HEK293 (cell line): ENCODE measurements around the gene PLD4.

Source experiments
- CTCF ChIA-PET: fragments of 350-600 bp; formaldehyde crosslinking; extraction: SDS; loops from one replicate; lab custom pipeline; 2021; ENCODE audit warnings: antibody characterized with exemption; lab: Yijun Ruan, JAX
- POLR2A ChIA-PET: fragments of 300-600 bp; formaldehyde crosslinking; extraction: SDS; loops from one replicate; lab custom pipeline; 2020; ENCODE audit warnings: antibody characterized with exemption, inconsistent platforms; lab: Yijun Ruan, JAX
- H3K27ac ChIP-seq: fragments of 200-500 bp; sonication (Bioruptor generic); 2 replicates; pipeline ENCODE4 v1.5.1; 2014; ENCODE audit warnings: low read depth, low read length, control low read depth, inconsistent platforms; ENCODE audit errors: extremely low read depth
- H3K36me3 ChIP-seq, 2 experiments: fragments of 200-500 bp in 1 of 2; sonication (Bioruptor generic) in 1 of 2; 1 replicate in 1 of 2; 2 replicates in 1 of 2; pipeline ENCODE4 v1.5.1; 2014 to 2017; ENCODE audit warnings: inconsistent platforms in 2 of 2, low read length in 2 of 2; ENCODE audit not compliant: control insufficient read depth in 2 of 2, insufficient read depth in 1 of 2
- H3K4me1 ChIP-seq: fragments of 200-500 bp; sonication (Bioruptor generic); 2 replicates; pipeline ENCODE4 v1.5.1; 2014; ENCODE audit warnings: mild to moderate bottlenecking, low read length, inconsistent platforms; ENCODE audit not compliant: control insufficient read depth, insufficient read depth
- H3K4me3 ChIP-seq: 2 replicates; pipeline ENCODE4 v1.5.1; 2011; ENCODE audit warnings: low read depth, mild to moderate bottlenecking, control low read depth, low read length, moderate library complexity
- H3K9me3 ChIP-seq: fragments of 200-500 bp; sonication (Bioruptor generic); 2 replicates; pipeline ENCODE4 v1.5.1; 2014; ENCODE audit warnings: low read depth, low read length, inconsistent platforms; ENCODE audit not compliant: control insufficient read depth, insufficient read depth
- ATF2 ChIP-seq: fragments of 450-650 bp; formaldehyde crosslinking; IDR thresholded peaks from 2 replicates; pipeline ENCODE4 v1.5.1; 2016; ENCODE audit warnings: missing biosample characterization, missing genetic modification characterization, low read depth
- GFI1B ChIP-seq: fragments of 450-650 bp; formaldehyde crosslinking; IDR thresholded peaks from 2 replicates; pipeline ENCODE4 v1.5.1; 2016; ENCODE audit warnings: missing biosample characterization, missing genetic modification characterization
- GLI2 ChIP-seq: fragments of 450-650 bp; formaldehyde crosslinking; IDR thresholded peaks from 2 replicates; pipeline ENCODE4; 2017; ENCODE audit warnings: missing biosample characterization, missing genetic modification characterization, low read depth, borderline replicate concordance
- IKZF3 ChIP-seq: fragments of 450-650 bp; IDR thresholded peaks from 2 replicates; pipeline ENCODE4 v1.5.0; 2018; ENCODE audit warnings: missing biosample characterization, mild to moderate bottlenecking, missing genetic modification characterization, moderate library complexity
- PRDM2 ChIP-seq: fragments of 450-650 bp; formaldehyde crosslinking; IDR thresholded peaks from 2 replicates; pipeline ENCODE4 v1.5.1; 2016; ENCODE audit warnings: missing biosample characterization, missing genetic modification characterization, borderline replicate concordance
- SP3 ChIP-seq: fragments of 450-650 bp; formaldehyde crosslinking; IDR thresholded peaks from 2 replicates; pipeline ENCODE4 v1.5.1; 2016; ENCODE audit warnings: missing biosample characterization, missing genetic modification characterization
- TCF7L2 ChIP-seq: IDR thresholded peaks from 2 replicates; pipeline ENCODE4 v1.6.1; 2011; ENCODE audit warnings: low read depth, mild to moderate bottlenecking, inconsistent platforms, low read length, moderate library complexity, borderline replicate concordance
- ZBTB17 ChIP-seq: fragments of 450-650 bp; formaldehyde crosslinking; IDR thresholded peaks from 2 replicates; pipeline ENCODE4 v1.5.1; 2016; ENCODE audit warnings: missing biosample characterization, missing genetic modification characterization
- ZBTB20 ChIP-seq: fragments of 450-650 bp; formaldehyde crosslinking; IDR thresholded peaks from 2 replicates; pipeline ENCODE4 v1.5.1; 2016; ENCODE audit warnings: missing biosample characterization, missing genetic modification characterization
- ZNF112 ChIP-seq: fragments of 450-650 bp; formaldehyde crosslinking; IDR thresholded peaks from 2 replicates; pipeline ENCODE4 v1.5.0; 2017; ENCODE audit warnings: missing biosample characterization, missing genetic modification characterization
- ZNF266 ChIP-seq: fragments of 450-650 bp; formaldehyde crosslinking; IDR thresholded peaks from 2 replicates; pipeline ENCODE4 v1.5.1; 2016; ENCODE audit warnings: missing biosample characterization, missing genetic modification characterization, low read depth
- ZNF324 ChIP-seq: fragments of 450-650 bp; formaldehyde crosslinking; IDR thresholded peaks from 2 replicates; pipeline ENCODE4 v1.5.1; 2016; ENCODE audit warnings: missing biosample characterization, missing genetic modification characterization
- ZNF354C ChIP-seq: fragments of 450-650 bp; formaldehyde crosslinking; IDR thresholded peaks from 2 replicates; pipeline ENCODE4 v1.5.1; 2016; ENCODE audit warnings: missing biosample characterization, missing genetic modification characterization, low read depth, borderline replicate concordance
- ZNF544 ChIP-seq: fragments of 450-650 bp; formaldehyde crosslinking; IDR thresholded peaks from 2 replicates; pipeline ENCODE4 v1.5.0; 2017; ENCODE audit warnings: missing biosample characterization, missing genetic modification characterization
- ZNF549 ChIP-seq: fragments of 450-650 bp; IDR thresholded peaks from 2 replicates; pipeline ENCODE4 v1.5.1; 2018; ENCODE audit warnings: missing biosample characterization, missing genetic modification characterization, mild to moderate bottlenecking, inconsistent platforms, moderate library complexity
- ZNF624 ChIP-seq: fragments of 450-650 bp; formaldehyde crosslinking; IDR thresholded peaks from 2 replicates; pipeline ENCODE4 v1.5.1; 2017; ENCODE audit warnings: missing biosample characterization, missing genetic modification characterization
- ZNF791 ChIP-seq: fragments of 450-650 bp; formaldehyde crosslinking; IDR thresholded peaks from 2 replicates; pipeline ENCODE4 v1.5.1; 2016; ENCODE audit warnings: missing biosample characterization, missing genetic modification characterization
- ZSCAN30 ChIP-seq: fragments of 450-650 bp; IDR thresholded peaks from 2 replicates; pipeline ENCODE4 v1.5.1; 2018; ENCODE audit warnings: missing biosample characterization, mild to moderate bottlenecking, missing genetic modification characterization, moderate library complexity
- ZSCAN4 ChIP-seq: fragments of 450-650 bp; formaldehyde crosslinking; IDR thresholded peaks from 2 replicates; pipeline ENCODE4 v1.5.1; 2017; ENCODE audit warnings: missing biosample characterization, missing genetic modification characterization

Gene PLD4

GRCh38 chr14:104974146-104974541, 49.5 kb downstream of the PLD4 start:
- ChIA-PET POLR2A (interaction anchor here (1.0 to 3.4 kb wide), 3 partner anchors 11 to 47 kb away, joined by 3 to 16 read pairs (median 7); partner anchors contain the start of genes CDCA4 and CLBA1), CTCF (interaction anchor here (0.8 to 5.9 kb wide), 7 partner anchors 21 to 112 kb away, joined by 3 to 109 read pairs (median 8); no protein-coding TSS in a partner anchor)
- H3K36me3 ChIP-seq = no peaks in the 10 kb centered on the region
- no peaks in the 10 kb centered on the region for H3K9me3 ChIP-seq
- H3K4me3 ChIP-seq = no peak overlapping the region
- H3K4me1 ChIP-seq = peaks cover 8% of the 10 kb centered on the region; the same call in 1 of the 2 replicates
- TF ChIP-seq ZNF549 (tag by site-specific recombination) (no peak), ZNF324 (tag by site-specific recombination) (no peak), SP3 (no peak), ZNF791 (no peak)
- TF ChIP-seq, all 188 proteins: peak for 0
- H3K27ac ChIP-seq = no peak overlapping the region

- H3K9me3 ChIP-seq = no peaks in the 10 kb centered on the region
- no peak overlapping the region for H3K27ac ChIP-seq
- no peaks in the 10 kb centered on the region for H3K36me3 ChIP-seq
- no peak overlapping the region for H3K4me3 ChIP-seq
- H3K4me1 ChIP-seq = peaks cover 8% of the 10 kb centered on the region; the same call in 1 of the 2 replicates
- ChIA-PET POLR2A (interaction anchor here (0.6 to 3.4 kb wide), 3 partner anchors 10 to 78 kb away, joined by 3 to 16 read pairs (median 4); partner anchors contain the start of gene CLBA1), CTCF (interaction anchor here (0.5 to 5.9 kb wide), 18 partner anchors 10 to 375 kb away, joined by 3 to 109 read pairs (median 4); partner anchors contain the start of genes CLBA1 and GPR132)
- TF ChIP-seq IKZF3 (no peak), GFI1B (tag by site-specific recombination) (no peak)
Observed at GRCh38 chr14:104974665-104975390, 50.1 kb downstream of the PLD4 start.

- Histone ChIP-seq H3K27ac (no peak overlapping the region), H3K36me3 (no peaks in the 10 kb centered on the region), H3K9me3 (no peaks in the 10 kb centered on the region), H3K4me1 (peaks cover 8% of the 10 kb centered on the region; the same call in 1 of the 2 replicates), H3K4me3 (no peak overlapping the region)
- ChIA-PET CTCF (interaction anchor here (0.5 to 5.9 kb wide), 21 partner anchors 9 to 375 kb away, joined by 3 to 109 read pairs (median 4); partner anchors contain the start of genes CLBA1 and GPR132), POLR2A (interaction anchor here (0.6 to 3.4 kb wide), 3 partner anchors 9 to 79 kb away, joined by 3 to 16 read pairs (median 4); partner anchors contain the start of gene CLBA1)
- TF ChIP-seq ZSCAN30 (tag by site-specific recombination) (no peak), ZBTB20 (tag by site-specific recombination) (no peak), ZNF624 (no peak), ZNF266 (tag by site-specific recombination) (no peak), ZNF354C (no peak), ZSCAN4 (tag by site-specific recombination) (no peak), TCF7L2 (no peak), ZNF549 (tag by site-specific recombination) (no peak), ZNF544 (no peak), GLI2 (tag by site-specific recombination) (no peak), ATF2 (tag by site-specific recombination) (no peak), PRDM2 (tag by site-specific recombination) (no peak), ZNF112 (tag by site-specific recombination) (no peak), ZBTB17 (tag by site-specific recombination) (no peak)
Observed at GRCh38 chr14:104975481-104976197, 51.0 kb downstream of the PLD4 start.
